GM23338 (cell line): ENCODE data around the gene FHL2. TPM values are rescaled to one million over a fixed set of nuclear protein-coding genes. Genes with fewer than 3 reads are reported as not detected.

Source experiments
- ATAC-seq: fragments of 200-7000 bp; cut with Tn5 transposase; 3 replicates; pipeline ENCODE4 v1.9.1; 2020
- DNase-seq: peaks from one replicate; pipeline ENCODE4 v3.0.0-alpha.2; 2015; ENCODE audit warnings: low spot score
- H2AFZ ChIP-seq: fragments of 200-600 bp; sonication (generic); 2 replicates; pipeline ENCODE4 v1.8.0; 2016; ENCODE audit warnings: antibody characterized with exemption, mild to moderate bottlenecking, moderate library complexity
- H3F3A ChIP-seq: fragments of 200-600 bp; sonication (generic); replicated peaks from 2 replicates; pipeline ENCODE4 v1.8.0; 2017; ENCODE audit warnings: antibody characterized with exemption, mixed run types, low read depth
- H3K27ac ChIP-seq: fragments of 200-600 bp; sonication (generic); 2 replicates; pipeline ENCODE4 v1.6.1; 2016; ENCODE audit warnings: low read depth
- H3K27me3 ChIP-seq: fragments of 200-600 bp; sonication (generic); 2 replicates; pipeline ENCODE4 v1.8.0; 2016; ENCODE audit warnings: mild to moderate bottlenecking, mixed run types, moderate library complexity; ENCODE audit not compliant: insufficient read depth
- H3K36me3 ChIP-seq: fragments of 200-600 bp; sonication (generic); 2 replicates; pipeline ENCODE4 v1.8.0; 2016; ENCODE audit warnings: mild to moderate bottlenecking; ENCODE audit not compliant: insufficient read depth
- H3K4me1 ChIP-seq: fragments of 200-600 bp; sonication (generic); 2 replicates; pipeline ENCODE4 v1.8.0; 2016; ENCODE audit warnings: mild to moderate bottlenecking, moderate library complexity; ENCODE audit not compliant: insufficient read depth
- H3K4me2 ChIP-seq: fragments of 200-600 bp; sonication (generic); 2 replicates; pipeline ENCODE4 v1.7.1; 2017; ENCODE audit warnings: mixed run types
- H3K4me3 ChIP-seq: fragments of 200-600 bp; sonication (generic); 2 replicates; pipeline ENCODE4 v1.6.1; 2016; ENCODE audit warnings: mixed run types
- H3K79me2 ChIP-seq: fragments of 200-600 bp; sonication (generic); replicated peaks from 2 replicates; pipeline ENCODE4 v1.8.0; 2017; ENCODE audit warnings: mild to moderate bottlenecking; ENCODE audit not compliant: insufficient read depth
- H3K9me2 ChIP-seq: fragments of 200-600 bp; sonication (generic); 2 replicates; pipeline ENCODE4 v1.8.0; 2017; ENCODE audit not compliant: insufficient read depth
- H4K20me1 ChIP-seq: fragments of 200-600 bp; sonication (generic); replicated peaks from 2 replicates; pipeline ENCODE4 v1.8.0; 2017; ENCODE audit warnings: mild to moderate bottlenecking; ENCODE audit not compliant: insufficient read depth
- H3K27ac Mint-ChIP-seq: 2 replicates; pipeline ENCODE4 v1.8.0; 2020; ENCODE audit warnings: inconsistent platforms, mild to moderate bottlenecking, moderate library complexity, mixed read lengths
- H3K27me3 Mint-ChIP-seq: 3 replicates; pipeline ENCODE4 v1.8.0; 2022; ENCODE audit warnings: low read depth, mild to moderate bottlenecking, moderate library complexity, mixed read lengths, inconsistent platforms; ENCODE audit not compliant: insufficient read depth, poor library complexity
- H3K36me3 Mint-ChIP-seq: 3 replicates; pipeline ENCODE4 v1.8.0; 2021; ENCODE audit warnings: low read depth, mild to moderate bottlenecking, inconsistent platforms, moderate library complexity, mixed read lengths
- H3K4me1 Mint-ChIP-seq: 3 replicates; pipeline ENCODE4 v1.8.0; 2020; ENCODE audit warnings: mild to moderate bottlenecking, inconsistent platforms, mixed read lengths
- H3K4me3 Mint-ChIP-seq: 3 replicates; pipeline ENCODE4 v1.8.0; 2021; ENCODE audit warnings: moderate library complexity, mild to moderate bottlenecking, inconsistent platforms, mixed read lengths
- H3K9me3 Mint-ChIP-seq: 3 replicates; pipeline ENCODE4 v1.8.0; 2020; ENCODE audit warnings: moderate library complexity, mild to moderate bottlenecking, inconsistent platforms, mixed read lengths
- CREB1 ChIP-seq: fragments of 250-450 bp; sonication (Bioruptor Pico); IDR thresholded peaks from 2 replicates; pipeline ENCODE4 v1.5.0; 2020; ENCODE audit warnings: low read depth, mild to moderate bottlenecking, moderate library complexity
- EZH2 ChIP-seq: fragments of 200-600 bp; sonication (generic); IDR thresholded peaks from one replicate; pipeline ENCODE4 v1.8.0; 2017; ENCODE audit warnings: antibody characterized with exemption, mild to moderate bottlenecking, low read depth; ENCODE audit not compliant: unreplicated experiment
- EZH2phosphoT487 ChIP-seq: fragments of 200-600 bp; sonication (generic); IDR thresholded peaks from one replicate; pipeline ENCODE4 v1.8.1; 2018; ENCODE audit warnings: antibody characterized with exemption; ENCODE audit not compliant: unreplicated experiment
- JUNB ChIP-seq: IDR thresholded peaks from one replicate; pipeline ENCODE4 v1.6.1; 2016; ENCODE audit warnings: antibody characterized with exemption; ENCODE audit not compliant: unreplicated experiment
- NANOG ChIP-seq: IDR thresholded peaks from 2 replicates; pipeline ENCODE4 v1.6.1; 2016; ENCODE audit warnings: antibody characterized with exemption, borderline replicate concordance
- POLR2AphosphoS5 ChIP-seq: IDR thresholded peaks from 2 replicates; pipeline ENCODE4 v1.6.1; 2016; ENCODE audit warnings: antibody characterized with exemption, low read depth
- STAT1 ChIP-seq: IDR thresholded peaks from one replicate; pipeline ENCODE4 v1.6.1; 2016; ENCODE audit warnings: antibody characterized with exemption; ENCODE audit not compliant: unreplicated experiment
- ZNF114 ChIP-seq: fragments of 250-450 bp; sonication (Bioruptor Pico); IDR thresholded peaks from 2 replicates; pipeline ENCODE4 v1.5.0; 2020; ENCODE audit warnings: mild to moderate bottlenecking, moderate library complexity
- ZNF331 ChIP-seq: fragments of 250-450 bp; sonication (Bioruptor Pico); IDR thresholded peaks from 2 replicates; pipeline ENCODE4 v1.5.0; 2020; ENCODE audit warnings: low read depth, mild to moderate bottlenecking, moderate library complexity
- polyA plus RNA-seq: library from polyadenylated mRNA; unstranded; fragments of >200 nt; fragmentation: Nextera tagmentation; extraction: Ambion mirVana; gene quantifications from 2 replicates; pipeline ENCODE4 v1.2.1, GENCODE V29; 2016
- total RNA-seq: library from RNA; depleted of rRNA; stranded (reverse); fragments of >200 nt; shearing (Covaris generic); gene quantifications from 2 replicates; pipeline ENCODE4 v1.2.3, GENCODE V29; 2014
- TF ChIP-seq, protein P1 (sequence below), 2 experiments: fragments of 200-600 bp in 1 of 2; sonication (generic) in 1 of 2; conservative IDR thresholded peaks; 2 replicates each; pipeline versions ENCODE4 v1.5.1 to v1.6.1; 2016 to 2017; ENCODE audit warnings: antibody characterized with exemption in 2 of 2, low read depth in 2 of 2, mild to moderate bottlenecking in 2 of 2, moderate library complexity in 1 of 2
- TF ChIP-seq, protein P2 (sequence below): IDR thresholded peaks from 2 replicates; pipeline ENCODE4 v1.6.1; 2016; ENCODE audit warnings: antibody characterized with exemption
- TF ChIP-seq, protein P3 (sequence below): fragments of 250-450 bp; sonication (Bioruptor Pico); IDR thresholded peaks from 2 replicates; pipeline ENCODE4 v1.5.0; 2020; ENCODE audit warnings: mild to moderate bottlenecking, moderate library complexity

Gene FHL2
- total and polyA plus RNA-seq, 2 experiments from 2014 or later = 29.0 to 30.9 TPM

DNA sequence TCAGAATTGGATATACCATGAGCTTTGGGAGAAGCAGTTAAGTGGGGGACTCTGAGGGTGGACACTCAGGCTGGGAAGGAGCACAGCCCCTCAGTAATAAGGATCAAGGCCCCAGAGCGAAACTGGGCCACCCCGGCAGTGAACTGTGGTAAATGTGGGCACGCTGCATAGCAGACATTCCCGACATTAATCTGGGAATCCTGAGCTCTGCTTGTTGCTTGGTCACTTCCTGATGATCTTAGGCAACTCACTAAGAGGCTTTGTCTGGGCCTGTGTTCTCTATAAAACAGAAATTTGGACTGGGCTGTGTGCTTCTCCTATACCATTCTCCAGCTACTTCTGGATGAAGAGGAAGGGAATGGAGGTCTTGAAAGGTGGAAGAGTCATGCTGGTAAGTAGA, 74.1 kb downstream of the FHL2 start:
- ATAC-seq (no peak; the same call in 2 of the 3 replicates), DNase-seq (peak; percentile 50)
- peak overlapping the region; percentile 22 for H3K4me2 ChIP-seq
- H3K36me3 ChIP-seq = no peaks in the 10 kb centered on the region
- H3K4me3 ChIP-seq = no peak overlapping the region
- Mint-ChIP-seq H3K9me3 (no peaks in the 10 kb centered on the region), H3K27me3 (peaks cover 6% of the 10 kb centered on the region), H3K4me1 (peaks cover 26% of the 10 kb centered on the region), H3K27ac (peak overlapping the region; percentile 85), H3K36me3 (peaks cover 8% of the 10 kb centered on the region; the same call in 2 of the 3 replicates), H3K4me3 (no peak overlapping the region)
- TF ChIP-seq STAT1 (no peak), CREB1 (CRISPR knock-in tag) (no peak), POLR2AphosphoS5 (no peak), ZNF331 (CRISPR knock-in tag) (no peak), JUNB (no peak), EZH2phosphoT487 (no peak), EZH2 (no peak), ZNF114 (CRISPR knock-in tag) (no peak), NANOG (no peak)
- TF ChIP-seq, protein P1, sequence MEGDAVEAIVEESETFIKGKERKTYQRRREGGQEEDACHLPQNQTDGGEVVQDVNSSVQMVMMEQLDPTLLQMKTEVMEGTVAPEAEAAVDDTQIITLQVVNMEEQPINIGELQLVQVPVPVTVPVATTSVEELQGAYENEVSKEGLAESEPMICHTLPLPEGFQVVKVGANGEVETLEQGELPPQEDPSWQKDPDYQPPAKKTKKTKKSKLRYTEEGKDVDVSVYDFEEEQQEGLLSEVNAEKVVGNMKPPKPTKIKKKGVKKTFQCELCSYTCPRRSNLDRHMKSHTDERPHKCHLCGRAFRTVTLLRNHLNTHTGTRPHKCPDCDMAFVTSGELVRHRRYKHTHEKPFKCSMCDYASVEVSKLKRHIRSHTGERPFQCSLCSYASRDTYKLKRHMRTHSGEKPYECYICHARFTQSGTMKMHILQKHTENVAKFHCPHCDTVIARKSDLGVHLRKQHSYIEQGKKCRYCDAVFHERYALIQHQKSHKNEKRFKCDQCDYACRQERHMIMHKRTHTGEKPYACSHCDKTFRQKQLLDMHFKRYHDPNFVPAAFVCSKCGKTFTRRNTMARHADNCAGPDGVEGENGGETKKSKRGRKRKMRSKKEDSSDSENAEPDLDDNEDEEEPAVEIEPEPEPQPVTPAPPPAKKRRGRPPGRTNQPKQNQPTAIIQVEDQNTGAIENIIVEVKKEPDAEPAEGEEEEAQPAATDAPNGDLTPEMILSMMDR (conservative IDR thresholded peaks at IDR 0.05; ENCODE audit: low read depth in 2 of 2) = no peak
- TF ChIP-seq, protein P2, sequence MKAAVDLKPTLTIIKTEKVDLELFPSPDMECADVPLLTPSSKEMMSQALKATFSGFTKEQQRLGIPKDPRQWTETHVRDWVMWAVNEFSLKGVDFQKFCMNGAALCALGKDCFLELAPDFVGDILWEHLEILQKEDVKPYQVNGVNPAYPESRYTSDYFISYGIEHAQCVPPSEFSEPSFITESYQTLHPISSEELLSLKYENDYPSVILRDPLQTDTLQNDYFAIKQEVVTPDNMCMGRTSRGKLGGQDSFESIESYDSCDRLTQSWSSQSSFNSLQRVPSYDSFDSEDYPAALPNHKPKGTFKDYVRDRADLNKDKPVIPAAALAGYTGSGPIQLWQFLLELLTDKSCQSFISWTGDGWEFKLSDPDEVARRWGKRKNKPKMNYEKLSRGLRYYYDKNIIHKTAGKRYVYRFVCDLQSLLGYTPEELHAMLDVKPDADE = no peak
- TF ChIP-seq, protein P3, sequence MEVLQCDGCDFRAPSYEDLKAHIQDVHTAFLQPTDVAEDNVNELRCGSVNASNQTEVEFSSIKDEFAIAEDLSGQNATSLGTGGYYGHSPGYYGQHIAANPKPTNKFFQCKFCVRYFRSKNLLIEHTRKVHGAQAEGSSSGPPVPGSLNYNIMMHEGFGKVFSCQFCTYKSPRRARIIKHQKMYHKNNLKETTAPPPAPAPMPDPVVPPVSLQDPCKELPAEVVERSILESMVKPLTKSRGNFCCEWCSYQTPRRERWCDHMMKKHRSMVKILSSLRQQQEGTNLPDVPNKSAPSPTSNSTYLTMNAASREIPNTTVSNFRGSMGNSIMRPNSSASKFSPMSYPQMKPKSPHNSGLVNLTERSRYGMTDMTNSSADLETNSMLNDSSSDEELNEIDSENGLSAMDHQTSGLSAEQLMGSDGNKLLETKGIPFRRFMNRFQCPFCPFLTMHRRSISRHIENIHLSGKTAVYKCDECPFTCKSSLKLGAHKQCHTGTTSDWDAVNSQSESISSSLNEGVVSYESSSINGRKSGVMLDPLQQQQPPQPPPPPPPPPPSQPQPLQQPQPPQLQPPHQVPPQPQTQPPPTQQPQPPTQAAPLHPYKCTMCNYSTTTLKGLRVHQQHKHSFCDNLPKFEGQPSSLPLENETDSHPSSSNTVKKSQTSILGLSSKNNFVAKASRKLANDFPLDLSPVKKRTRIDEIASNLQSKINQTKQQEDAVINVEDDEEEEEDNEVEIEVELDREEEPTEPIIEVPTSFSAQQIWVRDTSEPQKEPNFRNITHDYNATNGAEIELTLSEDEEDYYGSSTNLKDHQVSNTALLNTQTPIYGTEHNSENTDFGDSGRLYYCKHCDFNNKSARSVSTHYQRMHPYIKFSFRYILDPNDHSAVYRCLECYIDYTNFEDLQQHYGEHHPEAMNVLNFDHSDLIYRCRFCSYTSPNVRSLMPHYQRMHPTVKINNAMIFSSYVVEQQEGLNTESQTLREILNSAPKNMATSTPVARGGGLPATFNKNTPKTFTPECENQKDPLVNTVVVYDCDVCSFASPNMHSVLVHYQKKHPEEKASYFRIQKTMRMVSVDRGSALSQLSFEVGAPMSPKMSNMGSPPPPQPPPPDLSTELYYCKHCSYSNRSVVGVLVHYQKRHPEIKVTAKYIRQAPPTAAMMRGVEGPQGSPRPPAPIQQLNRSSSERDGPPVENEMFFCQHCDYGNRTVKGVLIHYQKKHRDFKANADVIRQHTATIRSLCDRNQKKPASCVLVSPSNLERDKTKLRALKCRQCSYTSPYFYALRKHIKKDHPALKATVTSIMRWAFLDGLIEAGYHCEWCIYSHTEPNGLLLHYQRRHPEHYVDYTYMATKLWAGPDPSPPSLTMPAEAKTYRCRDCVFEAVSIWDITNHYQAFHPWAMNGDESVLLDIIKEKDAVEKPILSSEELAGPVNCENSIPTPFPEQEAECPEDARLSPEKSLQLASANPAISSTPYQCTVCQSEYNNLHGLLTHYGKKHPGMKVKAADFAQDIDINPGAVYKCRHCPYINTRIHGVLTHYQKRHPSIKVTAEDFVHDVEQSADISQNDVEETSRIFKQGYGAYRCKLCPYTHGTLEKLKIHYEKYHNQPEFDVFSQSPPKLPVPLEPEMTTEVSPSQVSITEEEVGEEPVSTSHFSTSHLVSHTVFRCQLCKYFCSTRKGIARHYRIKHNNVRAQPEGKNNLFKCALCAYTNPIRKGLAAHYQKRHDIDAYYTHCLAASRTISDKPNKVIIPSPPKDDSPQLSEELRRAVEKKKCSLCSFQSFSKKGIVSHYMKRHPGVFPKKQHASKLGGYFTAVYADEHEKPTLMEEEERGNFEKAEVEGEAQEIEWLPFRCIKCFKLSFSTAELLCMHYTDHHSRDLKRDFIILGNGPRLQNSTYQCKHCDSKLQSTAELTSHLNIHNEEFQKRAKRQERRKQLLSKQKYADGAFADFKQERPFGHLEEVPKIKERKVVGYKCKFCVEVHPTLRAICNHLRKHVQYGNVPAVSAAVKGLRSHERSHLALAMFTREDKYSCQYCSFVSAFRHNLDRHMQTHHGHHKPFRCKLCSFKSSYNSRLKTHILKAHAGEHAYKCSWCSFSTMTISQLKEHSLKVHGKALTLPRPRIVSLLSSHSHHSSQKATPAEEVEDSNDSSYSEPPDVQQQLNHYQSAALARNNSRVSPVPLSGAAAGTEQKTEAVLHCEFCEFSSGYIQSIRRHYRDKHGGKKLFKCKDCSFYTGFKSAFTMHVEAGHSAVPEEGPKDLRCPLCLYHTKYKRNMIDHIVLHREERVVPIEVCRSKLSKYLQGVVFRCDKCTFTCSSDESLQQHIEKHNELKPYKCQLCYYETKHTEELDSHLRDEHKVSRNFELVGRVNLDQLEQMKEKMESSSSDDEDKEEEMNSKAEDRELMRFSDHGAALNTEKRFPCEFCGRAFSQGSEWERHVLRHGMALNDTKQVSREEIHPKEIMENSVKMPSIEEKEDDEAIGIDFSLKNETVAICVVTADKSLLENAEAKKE (CRISPR knock-in tag) = no peak
- peaks cover 4% of the 10 kb centered on the region; the same call in 1 of the 2 replicates for H4K20me1 ChIP-seq
- H3K4me1 ChIP-seq = peaks cover 7% of the 10 kb centered on the region
- H3K27ac ChIP-seq = peak overlapping the region; percentile 61; the same call in 1 of the 2 replicates
- no peaks in the 10 kb centered on the region for H3K27me3 ChIP-seq
- H3F3A ChIP-seq = no peaks in the 10 kb centered on the region
- peaks cover 89% of the 10 kb centered on the region for H3K79me2 ChIP-seq
- no peaks in the 10 kb centered on the region for H3K9me2 ChIP-seq
- H2AFZ ChIP-seq = no peak overlapping the region
